HepG2 (cell line): Measurements from ENCODE around the gene SLCO4A1.

ENCODE experiments used
- ATF2 ChIP-seq: sonication (generic); formaldehyde crosslinking; IDR thresholded peaks from 2 replicates; pipeline ENCODE4 v1.4.0; 2020; ENCODE audit warnings: missing genetic modification reagents
- EED ChIP-seq: sonication (generic); formaldehyde crosslinking; IDR thresholded peaks from 2 replicates; pipeline ENCODE4 v1.5.0; 2020; ENCODE audit warnings: mild to moderate bottlenecking, missing genetic modification reagents
- EP300 ChIP-seq, 3 experiments: sonication (generic) in 1 of 3; formaldehyde crosslinking in 1 of 3; IDR thresholded peaks; 2 replicates each; pipeline versions ENCODE4 v1.5.1 to v1.6.1; 2011 to 2020; ENCODE audit warnings: low read depth in 2 of 3, low read length in 2 of 3, borderline replicate concordance in 1 of 3, improper control_type of control experiment in 1 of 3, mild to moderate bottlenecking in 1 of 3, missing genetic modification reagents in 1 of 3, moderate library complexity in 1 of 3
- HCFC1 ChIP-seq: fragments of 150-350 bp; IDR thresholded peaks from 2 replicates; pipeline ENCODE4 v1.6.1; 2014; ENCODE audit warnings: low read depth, low read length
- PATZ1 ChIP-seq: sonication (generic); formaldehyde crosslinking; IDR thresholded peaks from 2 replicates; pipeline ENCODE4 v1.4.0; 2020; ENCODE audit warnings: missing genetic modification reagents
- POLR2A ChIP-seq, 2 experiments: IDR thresholded peaks; 2 replicates each; pipeline ENCODE4 v1.6.1; 2011; ENCODE audit warnings: low read depth in 2 of 2, low read length in 2 of 2, mild to moderate bottlenecking in 1 of 2, moderate library complexity in 1 of 2; ENCODE audit not compliant: insufficient read depth in 1 of 2
- TCF7 ChIP-seq: sonication (generic); IDR thresholded peaks from 2 replicates; pipeline ENCODE4 v1.6.1; 2016; ENCODE audit warnings: antibody characterized with exemption, low read depth
- ZFP1 ChIP-seq: IDR thresholded peaks from 2 replicates; pipeline ENCODE4 v1.6.1; 2016
- ZNF138 ChIP-seq: sonication (generic); formaldehyde crosslinking; IDR thresholded peaks from 2 replicates; pipeline ENCODE4 v1.5.0; 2020; ENCODE audit warnings: mild to moderate bottlenecking, low read depth, missing genetic modification reagents
- ZNF274 ChIP-seq: sonication (generic); formaldehyde crosslinking; IDR thresholded peaks from 2 replicates; pipeline ENCODE4 v1.5.1; 2020; ENCODE audit warnings: mild to moderate bottlenecking, missing genetic modification reagents

GRCh38 chr20:62690261-62690820 lies 48.0 kb downstream of the SLCO4A1 start:
- TF ChIP-seq ZNF138 = no peak
- TF ChIP-seq HCFC1 = no peak
- TF ChIP-seq EED (CRISPR knock-in tag) = no peak
- TF ChIP-seq EP300 (IDR thresholded peaks at IDR 0.05; ENCODE audit: low read depth in 2 of 2, low read length in 2 of 2) = no peak
- no peak for TF ChIP-seq EP300 (CRISPR knock-in tag; IDR thresholded peaks at IDR 0.05; ENCODE audit: borderline replicate concordance)
- no peak for TF ChIP-seq POLR2A (IDR thresholded peaks at IDR 0.05; ENCODE audit: insufficient read depth in 1 of 2, low read depth in 2 of 2, low read length in 2 of 2)
- no peak for TF ChIP-seq ZNF274
- TF ChIP-seq ATF2 (CRISPR knock-in tag) = no peak
- TF ChIP-seq PATZ1 = no peak
- no peak for TF ChIP-seq ZFP1 (CRISPR knock-in tag)
- no peak for TF ChIP-seq TCF7
